Forelimb muscle (tissue), 1 donor: Measurements from ENCODE around the gene VSIG4. TPM values are rescaled to one million over a fixed set of nuclear protein-coding genes. Genes with fewer than 3 reads are reported as not detected.
"Not testable (repeated sequence)": the region's sequence is repeated elsewhere in the genome, so short reads cannot be mapped to it uniquely, and the experiment has no call there.

Experiments used
- DNase-seq: peaks from one replicate; pipeline ENCODE4 v3.0.0-alpha.2; 2013; ENCODE audit warnings: low read depth
- polyA plus RNA-seq: library from polyadenylated mRNA; unstranded; fragments of 120-200 nt; gene quantifications from one replicate; pipeline ENCODE4 v1.2.1, GENCODE V29; 2013; ENCODE audit not compliant: insufficient read length

VSIG4 gene
- polyA plus RNA-seq, 1 donor, result 12.1 TPM

DNA sequence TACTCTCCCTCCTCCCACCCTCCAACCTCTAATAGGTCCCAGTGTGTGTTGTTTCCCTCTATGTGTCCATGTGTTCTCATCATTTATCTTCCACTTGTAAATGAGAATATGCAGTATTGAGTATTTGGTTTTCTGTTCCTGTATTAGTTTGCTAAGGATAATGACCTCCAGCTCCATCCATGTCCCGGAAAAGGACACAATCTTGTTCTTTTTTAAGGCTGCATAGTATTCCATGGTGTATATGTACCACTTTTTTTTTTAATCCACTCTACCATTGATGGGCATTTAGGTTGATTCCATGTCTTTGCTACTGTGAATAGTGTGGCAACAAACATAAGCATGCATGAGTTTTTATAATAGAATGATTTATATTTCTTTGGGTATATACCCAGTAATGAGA lies 62.7 kb downstream of the VSIG4 start:
- not testable (repeated sequence) for DNase-seq

DNA sequence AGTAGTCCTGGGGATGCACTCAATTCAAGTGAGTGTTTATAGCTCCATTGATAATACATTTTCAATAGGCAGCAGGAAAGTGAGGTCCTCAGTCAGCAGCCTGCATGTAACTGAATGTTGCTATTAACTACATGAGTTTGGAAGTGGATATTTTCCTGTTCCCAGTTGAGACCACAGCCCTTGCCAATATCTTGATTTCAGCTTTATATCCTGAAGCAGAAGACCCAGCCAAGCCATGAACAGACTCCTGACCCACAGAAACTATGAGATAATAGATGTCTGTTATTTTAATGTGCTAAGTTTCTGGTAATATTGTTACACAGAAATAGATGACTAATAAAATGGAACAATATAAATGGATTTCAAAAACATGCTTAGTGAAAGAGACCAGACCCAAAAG lies 63.7 kb downstream of the VSIG4 start:
- peak; percentile 24 for DNase-seq

DNA sequence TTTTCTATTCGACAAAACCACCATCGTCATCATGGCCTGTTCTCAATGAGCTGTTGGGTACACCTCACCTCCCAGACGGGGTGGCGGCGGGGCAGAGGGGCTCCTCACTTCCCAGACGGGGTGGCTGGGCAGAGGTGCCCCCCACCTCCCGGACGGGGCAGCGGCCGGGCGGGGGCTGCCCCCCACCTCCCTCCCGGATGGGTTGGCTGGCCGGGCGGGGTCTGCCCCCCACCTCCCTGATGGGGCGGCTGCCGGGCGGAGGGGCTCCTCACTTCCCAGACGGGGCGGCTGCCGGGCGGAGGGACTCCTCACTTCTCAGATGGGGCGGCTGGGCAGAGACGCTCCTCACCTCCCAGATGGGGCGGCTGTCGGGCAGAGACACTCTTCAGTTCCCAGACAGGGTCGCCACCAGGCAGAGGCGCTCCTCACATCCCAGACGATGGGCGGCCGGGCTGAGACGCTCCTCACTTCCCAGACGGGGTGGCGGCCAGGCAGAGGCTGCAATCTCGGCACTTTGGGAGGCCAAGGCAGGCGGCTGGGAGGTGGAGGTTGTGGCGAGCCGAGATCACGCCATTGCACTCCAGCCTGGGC lies 64.6 kb downstream of the VSIG4 start:
- DNase-seq, result not testable (repeated sequence)

Other genes starting within 250 kb of the VSIG4 start
- gene HEPH, start 124.2 kb upstream of the VSIG4 start, polyA plus RNA-seq, result 3.8 TPM